HFFc6 (cell line): ENCODE measurements around the gene BCL7C. TPM values are rescaled to one million over a fixed set of nuclear protein-coding genes. Genes with fewer than 3 reads are reported as not detected.
A peak's percentile ranks its signal among the peaks of the same experiment; 100 is the strongest.

Experiments used
- DNase-seq: peaks from one replicate; pipeline ENCODE4 v3.0.0-alpha.2; 2018
- H3K27ac Mint-ChIP-seq: 2 replicates; pipeline ENCODE4 v1.8.0; 2020; ENCODE audit warnings: mild to moderate bottlenecking, mixed read lengths
- H3K27me3 Mint-ChIP-seq: 2 replicates; pipeline ENCODE4 v1.8.0; 2021; ENCODE audit warnings: mild to moderate bottlenecking, moderate library complexity, mixed read lengths; ENCODE audit not compliant: insufficient read depth
- H3K36me3 Mint-ChIP-seq: 2 replicates; pipeline ENCODE4 v1.8.0; 2021; ENCODE audit warnings: low read depth, mixed read lengths
- H3K4me1 Mint-ChIP-seq: 2 replicates; pipeline ENCODE4 v1.8.0; 2020; ENCODE audit warnings: low read depth, mixed read lengths
- H3K4me3 Mint-ChIP-seq: 2 replicates; pipeline ENCODE4 v1.8.0; 2020; ENCODE audit warnings: mild to moderate bottlenecking, moderate library complexity, mixed read lengths
- H3K9me3 Mint-ChIP-seq: 2 replicates; pipeline ENCODE4 v1.8.0; 2020; ENCODE audit warnings: mild to moderate bottlenecking, mixed read lengths
- total RNA-seq, 6 experiments: library from RNA; stranded (reverse); fragmentation: NEBNext Ultra II Directional; extraction: Animal tissue kit (Norgen Biotek cat#: 25700); gene quantifications; 2 replicates in 1 of 6; 3 replicates in 5 of 6; pipeline ENCODE4 v1.2.3, GENCODE V29; 2021
- TF ChIP-seq, protein P1 (sequence below): fragments of 200-600 bp; sonication (generic); IDR thresholded peaks from 2 replicates; pipeline ENCODE4 v1.5.0; 2021; ENCODE audit warnings: antibody characterized with exemption, mild to moderate bottlenecking

The BCL7C gene
- total RNA-seq, 6 experiments from 2014 or later: 42.7 to 52.7 (median 48.4) TPM

DNA sequence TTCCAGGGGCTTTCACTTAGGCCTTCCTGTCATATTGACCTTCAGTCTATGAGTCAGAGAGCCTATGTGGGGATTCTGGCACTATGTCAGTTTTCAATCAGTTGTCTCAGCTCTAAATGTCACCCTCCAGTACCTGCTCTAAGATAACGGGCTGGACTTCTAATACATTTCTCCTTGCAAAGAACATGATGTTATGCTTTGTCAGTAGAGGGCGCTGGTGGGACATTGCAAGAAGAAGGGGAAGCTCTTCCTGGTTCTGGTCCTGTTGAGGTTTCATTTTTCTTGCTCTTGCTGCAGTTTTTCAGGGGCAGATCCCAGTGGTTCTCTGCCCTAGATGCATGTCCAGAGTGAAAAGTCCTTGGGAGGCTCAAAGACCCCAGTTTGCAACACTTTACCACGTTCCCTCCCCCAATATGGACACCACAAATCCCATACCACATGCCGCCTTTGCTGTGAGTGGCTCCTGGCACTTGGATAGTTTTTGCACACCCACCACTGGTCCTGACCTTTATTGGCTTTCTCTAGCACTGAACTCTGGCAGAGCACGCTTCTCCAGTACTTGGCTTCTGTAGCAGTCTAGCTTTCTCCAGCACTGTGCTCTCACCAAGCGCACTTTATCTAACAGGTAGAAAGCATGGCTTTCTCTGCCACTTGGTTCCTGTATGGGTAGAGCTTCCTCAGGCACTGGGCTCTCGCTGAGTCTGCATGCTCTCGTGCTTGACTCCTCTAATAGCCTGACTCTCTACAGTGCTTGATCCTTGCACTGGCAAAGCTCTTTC is 49.0 kb downstream of the BCL7C start:
- Mint-ChIP-seq H3K9me3 (no peaks in the 10 kb centered on the region), H3K27ac (peak overlapping the region; percentile 37), H3K4me3 (peak overlapping the region; percentile 86), H3K27me3 (no peaks in the 10 kb centered on the region; the same call in 1 of the 2 replicates), H3K36me3 (no peaks in the 10 kb centered on the region), H3K4me1 (peaks cover 19% of the 10 kb centered on the region)
- peak; percentile 83 for DNase-seq
- TF ChIP-seq, protein P1, sequence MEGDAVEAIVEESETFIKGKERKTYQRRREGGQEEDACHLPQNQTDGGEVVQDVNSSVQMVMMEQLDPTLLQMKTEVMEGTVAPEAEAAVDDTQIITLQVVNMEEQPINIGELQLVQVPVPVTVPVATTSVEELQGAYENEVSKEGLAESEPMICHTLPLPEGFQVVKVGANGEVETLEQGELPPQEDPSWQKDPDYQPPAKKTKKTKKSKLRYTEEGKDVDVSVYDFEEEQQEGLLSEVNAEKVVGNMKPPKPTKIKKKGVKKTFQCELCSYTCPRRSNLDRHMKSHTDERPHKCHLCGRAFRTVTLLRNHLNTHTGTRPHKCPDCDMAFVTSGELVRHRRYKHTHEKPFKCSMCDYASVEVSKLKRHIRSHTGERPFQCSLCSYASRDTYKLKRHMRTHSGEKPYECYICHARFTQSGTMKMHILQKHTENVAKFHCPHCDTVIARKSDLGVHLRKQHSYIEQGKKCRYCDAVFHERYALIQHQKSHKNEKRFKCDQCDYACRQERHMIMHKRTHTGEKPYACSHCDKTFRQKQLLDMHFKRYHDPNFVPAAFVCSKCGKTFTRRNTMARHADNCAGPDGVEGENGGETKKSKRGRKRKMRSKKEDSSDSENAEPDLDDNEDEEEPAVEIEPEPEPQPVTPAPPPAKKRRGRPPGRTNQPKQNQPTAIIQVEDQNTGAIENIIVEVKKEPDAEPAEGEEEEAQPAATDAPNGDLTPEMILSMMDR: peak; percentile 93

DNA sequence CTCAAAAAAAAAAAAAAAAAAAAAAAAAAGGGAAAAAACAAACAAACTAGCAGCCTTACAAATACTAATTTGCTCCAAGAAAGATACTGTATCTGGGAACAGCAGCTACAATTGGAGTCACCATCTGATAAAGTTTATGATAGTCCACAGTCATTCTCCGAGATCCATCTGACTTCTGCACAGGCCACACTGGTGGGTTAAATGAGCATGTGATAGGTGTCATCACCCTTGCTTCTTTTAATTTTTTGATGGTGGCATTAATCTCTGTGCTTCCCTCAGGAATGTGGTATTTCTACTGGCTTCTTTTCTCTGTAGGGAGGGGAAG is 49.6 kb downstream of the BCL7C start:
- no peak for DNase-seq
- H3K36me3 Mint-ChIP-seq: no peaks in the 10 kb centered on the region
- no peaks in the 10 kb centered on the region for H3K9me3 Mint-ChIP-seq
- no peaks in the 10 kb centered on the region; the same call in 1 of the 2 replicates for H3K27me3 Mint-ChIP-seq
- no peak overlapping the region; the same call in 1 of the 2 replicates for H3K27ac Mint-ChIP-seq
- TF ChIP-seq, protein P1: no peak
- no peak overlapping the region; the same call in 1 of the 2 replicates for H3K4me3 Mint-ChIP-seq
- peaks cover 19% of the 10 kb centered on the region for H3K4me1 Mint-ChIP-seq

DNA sequence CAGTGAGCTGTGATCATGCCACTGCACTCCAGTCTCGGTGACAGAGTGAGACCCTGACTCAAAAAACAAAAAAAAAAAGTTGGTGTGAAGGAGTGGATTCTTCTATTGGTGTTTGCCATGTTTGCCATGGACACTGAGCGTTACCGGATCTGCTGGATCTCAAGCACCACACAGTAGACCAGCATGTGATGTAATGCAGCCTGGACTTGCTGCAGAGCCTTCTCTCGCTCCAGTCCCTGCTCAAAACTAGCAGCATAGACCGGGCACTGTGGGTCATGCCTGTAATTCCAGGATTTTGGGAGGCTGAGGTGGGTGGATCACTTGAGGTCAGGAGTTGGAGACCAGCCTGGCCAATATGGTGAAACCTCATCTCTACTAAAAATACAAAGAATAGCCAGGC is 50.4 kb downstream of the BCL7C start:
- TF ChIP-seq, protein P1: no peak
- Mint-ChIP-seq H3K27me3 (no peaks in the 10 kb centered on the region; the same call in none of the 2 replicates), H3K4me3 (no peak overlapping the region)

DNA sequence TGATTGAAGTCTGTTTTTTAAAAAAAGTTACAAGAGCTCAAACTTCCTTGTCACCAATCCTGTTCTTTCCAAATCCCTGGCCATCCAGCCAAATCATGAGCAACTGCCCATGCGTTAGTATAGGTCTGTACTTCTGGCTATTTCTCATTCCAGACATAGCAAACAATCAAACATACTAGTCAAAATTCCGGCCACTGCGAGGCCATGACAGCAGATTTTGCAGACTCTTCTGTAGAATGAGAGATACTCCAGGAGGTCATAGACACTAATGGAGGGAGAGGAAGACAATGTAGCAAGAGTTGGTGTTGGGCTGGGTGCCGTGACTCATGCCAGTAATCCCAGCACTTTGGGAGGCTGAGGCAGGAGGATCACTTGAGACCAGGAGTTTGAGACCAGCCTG is 50.9 kb downstream of the BCL7C start:
- Mint-ChIP-seq H3K4me3 (no peak overlapping the region), H3K4me1 (peaks cover 22% of the 10 kb centered on the region), H3K27me3 (no peaks in the 10 kb centered on the region; the same call in none of the 2 replicates), H3K27ac (no peak overlapping the region), H3K36me3 (no peaks in the 10 kb centered on the region), H3K9me3 (no peaks in the 10 kb centered on the region)
- no peak for DNase-seq
- TF ChIP-seq, protein P1: no peak

More for the DNA sequence above, 50.4 kb downstream of the BCL7C start:
- H3K36me3 Mint-ChIP-seq: no peaks in the 10 kb centered on the region
- H3K27ac Mint-ChIP-seq: no peak overlapping the region
- no peaks in the 10 kb centered on the region for H3K9me3 Mint-ChIP-seq
- no peak for DNase-seq
- peaks cover 19% of the 10 kb centered on the region for H3K4me1 Mint-ChIP-seq

DNA sequence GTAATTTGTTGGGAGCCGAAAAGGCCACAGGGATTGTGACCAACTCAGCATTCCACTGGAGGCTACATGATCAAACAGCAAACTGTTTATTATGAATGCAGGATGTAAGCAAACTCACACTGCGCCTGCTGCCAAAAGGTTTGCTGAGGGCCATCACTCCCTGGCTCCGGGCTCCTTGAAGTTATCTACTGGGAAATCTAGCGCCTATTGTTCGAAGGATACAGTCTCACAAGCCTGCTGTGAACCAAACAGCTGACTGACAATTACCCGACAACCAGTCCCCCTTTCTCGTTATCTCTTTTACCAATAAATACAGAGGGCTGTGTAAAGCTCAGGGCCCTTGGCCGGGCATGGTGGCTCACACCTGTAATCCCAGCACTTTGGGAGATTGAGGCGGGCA is 52.5 kb downstream of the BCL7C start:
- Mint-ChIP-seq H3K36me3 (no peaks in the 10 kb centered on the region), H3K4me1 (peaks cover 29% of the 10 kb centered on the region), H3K27me3 (no peaks in the 10 kb centered on the region; the same call in none of the 2 replicates), H3K9me3 (no peaks in the 10 kb centered on the region), H3K4me3 (no peak overlapping the region), H3K27ac (no peak overlapping the region)
- TF ChIP-seq, protein P1: no peak
- no peak for DNase-seq
